K562 (cell line): ENCODE data around the gene XPNPEP3. TPM values are rescaled to one million over a fixed set of nuclear protein-coding genes. Genes with fewer than 3 reads are reported as not detected.

Experiments
- ATAC-seq: fragments of 200-7000 bp; cut with Tn5 transposase; 3 replicates; pipeline ENCODE4 v1.9.1; 2020; ENCODE audit warnings: moderate library complexity
- BruUV-seq: library from RNA; stranded (reverse); fragments of 400-500 nt; replicated peaks from 2 replicates; lab custom pipeline; 2021; lab: Mats Ljungman, UMichigan
- CTCF ChIA-PET: fragments of 300-600 bp; formaldehyde crosslinking; extraction: SDS; loops from one replicate; lab custom pipeline; 2021; ENCODE audit warnings: low intra/inter-chr PET ratio; lab: Yijun Ruan, JAX
- POLR2A ChIA-PET: fragments of 300-600, 350-650 bp; sonication (Branson Sonifier 250); formaldehyde crosslinking; extraction: SDS; loops from one replicate; lab custom pipeline; 2021; ENCODE audit warnings: antibody characterized with exemption, inconsistent platforms; lab: Yijun Ruan, JAX
- DNase-seq, 4 experiments: peaks; one replicate each; pipeline versions ENCODE4 v3.0.0 to v3.0.0-alpha.2; 2011 to 2018; ENCODE audit warnings: low spot score in 3 of 4, mixed read lengths in 3 of 4; ENCODE audit errors: extremely low read depth in 1 of 4
- FAIRE-seq: peaks from 2 replicates; lab custom pipeline; 2011; peaks lifted over from hg19 to GRCh38; lab: Jason Lieb, UNC
- H2AFZ ChIP-seq: 2 replicates; pipeline ENCODE4 v1.6.0; 2011; ENCODE audit warnings: low read depth, low read length, control low read depth, inconsistent platforms
- H3K27ac ChIP-seq: fragments of 200-600 bp; 3 replicates; pipeline ENCODE4 v1.8.0; 2011; ENCODE audit warnings: low read depth, mild to moderate bottlenecking, control low read depth, inconsistent platforms, low read length, moderate library complexity, mixed read lengths; ENCODE audit errors: extremely low read depth
- H3K27me3 ChIP-seq, 2 experiments: fragments of 300-600 bp in 1 of 2; 2 replicates in 1 of 2; 3 replicates in 1 of 2; pipeline versions ENCODE4 v1.6.0 to v1.8.0; 2011; ENCODE audit warnings: inconsistent platforms in 2 of 2, low read length in 2 of 2, mild to moderate bottlenecking in 1 of 2, mixed read lengths in 1 of 2, moderate library complexity in 1 of 2; ENCODE audit not compliant: control insufficient read depth in 2 of 2, insufficient read depth in 2 of 2
- H3K36me3 ChIP-seq: fragments of 300-600 bp; 3 replicates; pipeline ENCODE4 v1.8.0; 2011; ENCODE audit warnings: mild to moderate bottlenecking, low read length, inconsistent platforms; ENCODE audit not compliant: control insufficient read depth, insufficient read depth
- H3K4me1 ChIP-seq, 2 experiments: fragments of 200-600 bp in 1 of 2; replicated peaks in 1 of 2; 2 replicates in 1 of 2; 3 replicates in 1 of 2; pipeline versions ENCODE4 v1.5.1 to v1.8.0; 2011; ENCODE audit warnings: inconsistent platforms in 2 of 2, low read length in 2 of 2, mild to moderate bottlenecking in 1 of 2, mixed read lengths in 1 of 2, moderate library complexity in 1 of 2; ENCODE audit not compliant: control insufficient read depth in 2 of 2, insufficient read depth in 2 of 2
- H3K4me2 ChIP-seq: 2 replicates; pipeline ENCODE4 v1.6.1; 2011; ENCODE audit warnings: low read length, control low read depth, inconsistent platforms, mixed read lengths; ENCODE audit not compliant: insufficient read depth
- H3K4me3 ChIP-seq: fragments of 200-600 bp; sonication (generic), shearing (Covaris generic); 2 replicates; pipeline ENCODE4 v1.5.1; 2016; ENCODE audit warnings: control low read depth, inconsistent platforms
- H3K79me2 ChIP-seq: fragments of 200-600 bp; 3 replicates; pipeline ENCODE4 v1.8.0; 2011; ENCODE audit warnings: low read length, inconsistent platforms; ENCODE audit not compliant: control insufficient read depth, insufficient read depth
- H3K9ac ChIP-seq, 2 experiments: 2 replicates each; pipeline versions ENCODE4 v1.6.0 to v1.6.1; 2011; ENCODE audit warnings: low read depth in 2 of 2, low read length in 2 of 2, control low read depth in 1 of 2, inconsistent platforms in 1 of 2, mild to moderate bottlenecking in 1 of 2, mixed read lengths in 1 of 2; ENCODE audit not compliant: insufficient read depth in 1 of 2
- H3K9me1 ChIP-seq: one replicate; pipeline ENCODE4 v1.6.0; 2011; ENCODE audit warnings: inconsistent platforms, mild to moderate bottlenecking, low read length, moderate library complexity; ENCODE audit not compliant: control insufficient read depth, insufficient read depth
- H3K9me3 ChIP-seq: replicated peaks from 2 replicates; pipeline ENCODE4 v1.5.1; 2011; ENCODE audit warnings: low read depth, low read length, inconsistent platforms; ENCODE audit not compliant: control insufficient read depth, insufficient read depth
- H4K20me1 ChIP-seq: replicated peaks from 2 replicates; pipeline ENCODE4 v1.6.1; 2011; ENCODE audit warnings: low read length, inconsistent platforms, mixed read lengths; ENCODE audit not compliant: control insufficient read depth, insufficient read depth
- PHF21A ChIP-seq: fragments of 450-650 bp; IDR thresholded peaks from 2 replicates; pipeline ENCODE4 v1.6.1; 2017; ENCODE audit warnings: low read depth, borderline replicate concordance
- SRF ChIP-seq, 2 experiments: fragments of 250-450, 450-650 bp in 1 of 2; sonication (Bioruptor Pico) in 1 of 2; sonication (generic) in 1 of 2; formaldehyde crosslinking; IDR thresholded peaks; 2 replicates each; pipeline versions ENCODE4 v1.5.0 to v1.5.1; 2020 to 2022; ENCODE audit warnings: mild to moderate bottlenecking in 1 of 2, missing genetic modification reagents in 1 of 2
- ZBTB8A ChIP-seq: fragments of 450-650 bp; IDR thresholded peaks from 2 replicates; pipeline ENCODE4 v1.6.1; 2018; ENCODE audit warnings: mild to moderate bottlenecking, moderate library complexity; ENCODE audit not compliant: partially characterized antibody
- ZEB2 ChIP-seq: fragments of 450-650 bp; IDR thresholded peaks from 2 replicates; pipeline ENCODE4 v1.6.1; 2016
- ZKSCAN8 ChIP-seq: fragments of 200-800 bp; sonication (Bioruptor generic); IDR thresholded peaks from 2 replicates; pipeline ENCODE4 v1.6.1; 2016; ENCODE audit warnings: missing genetic modification characterization, missing compliant biosample characterization
- WGBS: fragments of 100-300 bp; shearing (Covaris generic); methylation state at CpG from one replicate; pipeline ENCODE4 v1.1.6; 2016; ENCODE audit warnings: low coverage, mixed read lengths; ENCODE audit not compliant: insufficient coverage; ENCODE audit errors: missing lambda C conversion rate; 5-methylcytosine and 5-hydroxymethylcytosine counted together
- in situ Hi-C: fragments of 300-500 bp; cut with MboI; formaldehyde crosslinking; loops from 4 replicates; pipeline ENCODE4 v1.15.0; 2018; ENCODE audit warnings: inconsistent platforms, mixed read lengths
- intact Hi-C: fragments of 100-400 bp; cut with micrococcal nuclease; formaldehyde crosslinking; loops from 2 replicates; pipeline ENCODE4 v1.14.2; 2022
- polyA plus RNA-seq, 8 experiments: library from polyadenylated mRNA; depleted of rRNA in 4 of 8; stranded (reverse) in 5 of 8; unstranded in 3 of 8; fragments of >200 nt; fragmentation: Nextera tagmentation in 2 of 8; fragmentation: Illumina TruSeq in 1 of 8; extraction: Ambion mirVana in 2 of 8; extraction: Trizol in 1 of 8; gene quantifications; 2 replicates each; pipeline versions ENCODE4 v1.2.1 to v1.2.3, GENCODE V29; 2011 to 2014; ENCODE audit warnings: inconsistent platforms in 1 of 8, missing spikeins in 1 of 8
- total RNA-seq, 7 experiments: library from RNA; depleted of rRNA in 6 of 7; stranded (reverse); fragments of >200 nt in 6 of 7; fragmentation: Illumina TruSeq in 2 of 7; extraction: Trizol in 2 of 7; gene quantifications; 2 replicates each; pipeline versions ENCODE4 v1.2.1 to v1.2.3, GENCODE V29; 2011 to 2021; ENCODE audit warnings: low replicate concordance in 1 of 7
- TF ChIP-seq, protein P1 (sequence below): fragments of 450-650 bp; formaldehyde crosslinking; IDR thresholded peaks from 2 replicates; pipeline ENCODE4 v1.4.0; 2022; ENCODE audit warnings: mild to moderate bottlenecking, moderate library complexity
- TF ChIP-seq, protein P2 (sequence below): fragments of 450-650 bp; formaldehyde crosslinking; IDR thresholded peaks from 2 replicates; pipeline ENCODE4 v1.4.0; 2020; ENCODE audit warnings: mild to moderate bottlenecking, mixed read lengths
- TF ChIP-seq, protein P3 (sequence below): fragments of 150-350 bp; conservative IDR thresholded peaks from 2 replicates; pipeline ENCODE4 v1.6.1; 2014; ENCODE audit warnings: low read length

The XPNPEP3 gene
- total and polyA plus RNA-seq, 9 of the 15 experiments (the other 6 are each of a cell fraction or from before 2014, with no cell fraction given), result 9.1 to 22.6 (median 15.6) TPM

DNA sequence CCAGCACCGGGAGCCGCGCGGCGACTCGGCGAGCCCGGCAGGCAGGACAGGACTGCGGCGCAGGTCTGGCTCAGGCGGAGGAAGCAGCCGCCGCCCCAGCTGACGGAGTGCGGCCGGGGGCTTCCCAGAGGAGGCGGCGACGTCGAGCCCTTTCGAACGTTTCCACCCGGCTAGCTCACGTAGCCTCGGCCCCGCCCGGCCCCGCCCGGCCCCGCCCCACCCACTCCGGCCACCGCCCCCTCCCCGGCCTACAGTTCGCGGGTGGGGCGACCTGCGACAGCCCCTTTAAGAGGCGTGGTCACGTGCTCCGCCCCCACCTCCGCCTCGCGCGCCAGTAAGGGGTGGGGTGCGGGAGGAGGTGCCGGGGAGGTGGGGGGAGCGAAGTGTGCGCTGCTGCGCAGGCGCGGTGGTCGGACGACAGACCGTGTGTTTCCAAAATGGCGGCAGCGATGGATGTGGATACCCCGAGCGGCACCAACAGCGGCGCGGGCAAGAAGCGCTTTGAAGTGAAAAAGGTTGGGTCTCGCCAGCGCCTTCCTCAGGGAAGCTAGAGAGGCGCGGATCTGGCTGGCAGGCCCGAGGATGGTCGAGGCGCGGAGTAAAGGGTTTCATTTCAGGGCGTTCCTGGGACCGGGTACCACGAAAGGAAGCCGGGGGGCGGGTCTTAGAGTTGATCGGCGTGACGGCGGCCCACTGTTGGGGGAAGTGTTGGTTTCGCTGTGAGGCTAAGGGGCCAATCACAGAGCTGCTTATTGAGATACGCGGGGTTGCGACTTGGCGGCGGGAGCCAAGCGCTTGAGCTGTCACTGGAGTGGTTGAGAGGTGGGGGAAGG is 94.2 kb downstream of the XPNPEP3 start, which contains the start of gene RBX1:
RBX1 (plus strand) TSS at position 417 of the 833 bp plus-strand sequence; CDS start at position 438, 21 bp downstream.
- Histone ChIP-seq H3K27ac (peak within 1 kb of the TSS; percentile 86), H3K9me1 (no peaks in the 10 kb centered on the region), H3K79me2 (peaks cover 49% of the 10 kb centered on the region), H3K4me1 (peaks cover 22 to 23% of the 10 kb centered on the region in 2 experiments; a peak in 4 of 5 replicates), H3K9ac (peak within 1 kb of the TSS; percentile 82 to 97), H3K36me3 (peaks cover 28% of the 10 kb centered on the region), H3K4me3 (peak within 1 kb of the TSS; percentile 47), H3K27me3 (no peaks in the 10 kb centered on the region), H3K4me2 (peak within 1 kb of the TSS; percentile 89), H3K9me3 (no peaks in the 10 kb centered on the region), H4K20me1 (no peaks in the 10 kb centered on the region), H2AFZ (peak within 1 kb of the TSS; percentile 93)
- CTCF ChIA-PET, result no interaction called here
- no TSS peak for BruUV-seq
- POLR2A ChIA-PET, result interaction anchor here (0.6 to 0.8 kb wide), 9 partner anchors 9 to 356 kb away, joined by 3 to 4 read pairs (median 3); partner anchors contain the start of gene RANGAP1
- in situ Hi-C loops (loop anchor here (10.0 kb wide), 1 partner anchor 134 kb away; no protein-coding TSS in a partner anchor), intact Hi-C loops (loop anchor here (1.0 kb wide), 1 partner anchor 140 kb away; no protein-coding TSS in a partner anchor)
- DNase-seq, result peak; percentile 90 to 97 (median 94)
- FAIRE-seq, result peak; percentile 94
- under 1% methylated on average over 23 of the region's 86 CpGs for WGBS
- ATAC-seq, result peak; percentile 92
- TF ChIP-seq, protein P1, sequence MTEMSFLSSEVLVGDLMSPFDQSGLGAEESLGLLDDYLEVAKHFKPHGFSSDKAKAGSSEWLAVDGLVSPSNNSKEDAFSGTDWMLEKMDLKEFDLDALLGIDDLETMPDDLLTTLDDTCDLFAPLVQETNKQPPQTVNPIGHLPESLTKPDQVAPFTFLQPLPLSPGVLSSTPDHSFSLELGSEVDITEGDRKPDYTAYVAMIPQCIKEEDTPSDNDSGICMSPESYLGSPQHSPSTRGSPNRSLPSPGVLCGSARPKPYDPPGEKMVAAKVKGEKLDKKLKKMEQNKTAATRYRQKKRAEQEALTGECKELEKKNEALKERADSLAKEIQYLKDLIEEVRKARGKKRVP, result no peak
- TF ChIP-seq, protein P2, sequence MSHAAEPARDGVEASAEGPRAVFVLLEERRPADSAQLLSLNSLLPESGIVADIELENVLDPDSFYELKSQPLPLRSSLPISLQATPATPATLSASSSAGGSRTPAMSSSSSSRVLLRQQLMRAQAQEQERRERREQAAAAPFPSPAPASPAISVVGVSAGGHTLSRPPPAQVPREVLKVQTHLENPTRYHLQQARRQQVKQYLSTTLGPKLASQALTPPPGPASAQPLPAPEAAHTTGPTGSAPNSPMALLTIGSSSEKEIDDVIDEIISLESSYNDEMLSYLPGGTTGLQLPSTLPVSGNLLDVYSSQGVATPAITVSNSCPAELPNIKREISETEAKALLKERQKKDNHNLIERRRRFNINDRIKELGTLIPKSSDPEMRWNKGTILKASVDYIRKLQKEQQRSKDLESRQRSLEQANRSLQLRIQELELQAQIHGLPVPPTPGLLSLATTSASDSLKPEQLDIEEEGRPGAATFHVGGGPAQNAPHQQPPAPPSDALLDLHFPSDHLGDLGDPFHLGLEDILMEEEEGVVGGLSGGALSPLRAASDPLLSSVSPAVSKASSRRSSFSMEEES, result peak; percentile 95
- TF ChIP-seq, protein P3, sequence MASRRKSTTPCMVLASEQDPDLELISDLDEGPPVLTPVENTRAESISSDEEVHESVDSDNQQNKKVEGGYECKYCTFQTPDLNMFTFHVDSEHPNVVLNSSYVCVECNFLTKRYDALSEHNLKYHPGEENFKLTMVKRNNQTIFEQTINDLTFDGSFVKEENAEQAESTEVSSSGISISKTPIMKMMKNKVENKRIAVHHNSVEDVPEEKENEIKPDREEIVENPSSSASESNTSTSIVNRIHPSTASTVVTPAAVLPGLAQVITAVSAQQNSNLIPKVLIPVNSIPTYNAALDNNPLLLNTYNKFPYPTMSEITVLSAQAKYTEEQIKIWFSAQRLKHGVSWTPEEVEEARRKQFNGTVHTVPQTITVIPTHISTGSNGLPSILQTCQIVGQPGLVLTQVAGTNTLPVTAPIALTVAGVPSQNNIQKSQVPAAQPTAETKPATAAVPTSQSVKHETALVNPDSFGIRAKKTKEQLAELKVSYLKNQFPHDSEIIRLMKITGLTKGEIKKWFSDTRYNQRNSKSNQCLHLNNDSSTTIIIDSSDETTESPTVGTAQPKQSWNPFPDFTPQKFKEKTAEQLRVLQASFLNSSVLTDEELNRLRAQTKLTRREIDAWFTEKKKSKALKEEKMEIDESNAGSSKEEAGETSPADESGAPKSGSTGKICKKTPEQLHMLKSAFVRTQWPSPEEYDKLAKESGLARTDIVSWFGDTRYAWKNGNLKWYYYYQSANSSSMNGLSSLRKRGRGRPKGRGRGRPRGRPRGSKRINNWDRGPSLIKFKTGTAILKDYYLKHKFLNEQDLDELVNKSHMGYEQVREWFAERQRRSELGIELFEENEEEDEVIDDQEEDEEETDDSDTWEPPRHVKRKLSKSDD, result 0 out of 2 replicates have a peak, but pooled peaks have one; percentile 53
- TF ChIP-seq ZBTB8A (no peak), PHF21A (no peak), SRF (CRISPR knock-in tag; IDR thresholded peaks at IDR 0.05) (no peak), ZEB2 (no peak), ZKSCAN8 (CRISPR knock-in tag) (no peak)
